Activated gamma-delta T cell treated with anti-CD3 and anti-CD28 coated beads, Interleukin-2, amount 50 U/mL, for 16 hours (primary cell): ENCODE measurements around the gene SPR.

Experiments used
- DNase-seq: peaks from one replicate; pipeline ENCODE4 v3.0.0-alpha.2; 2020; ENCODE audit warnings: low read depth

The SPR gene

DNA sequence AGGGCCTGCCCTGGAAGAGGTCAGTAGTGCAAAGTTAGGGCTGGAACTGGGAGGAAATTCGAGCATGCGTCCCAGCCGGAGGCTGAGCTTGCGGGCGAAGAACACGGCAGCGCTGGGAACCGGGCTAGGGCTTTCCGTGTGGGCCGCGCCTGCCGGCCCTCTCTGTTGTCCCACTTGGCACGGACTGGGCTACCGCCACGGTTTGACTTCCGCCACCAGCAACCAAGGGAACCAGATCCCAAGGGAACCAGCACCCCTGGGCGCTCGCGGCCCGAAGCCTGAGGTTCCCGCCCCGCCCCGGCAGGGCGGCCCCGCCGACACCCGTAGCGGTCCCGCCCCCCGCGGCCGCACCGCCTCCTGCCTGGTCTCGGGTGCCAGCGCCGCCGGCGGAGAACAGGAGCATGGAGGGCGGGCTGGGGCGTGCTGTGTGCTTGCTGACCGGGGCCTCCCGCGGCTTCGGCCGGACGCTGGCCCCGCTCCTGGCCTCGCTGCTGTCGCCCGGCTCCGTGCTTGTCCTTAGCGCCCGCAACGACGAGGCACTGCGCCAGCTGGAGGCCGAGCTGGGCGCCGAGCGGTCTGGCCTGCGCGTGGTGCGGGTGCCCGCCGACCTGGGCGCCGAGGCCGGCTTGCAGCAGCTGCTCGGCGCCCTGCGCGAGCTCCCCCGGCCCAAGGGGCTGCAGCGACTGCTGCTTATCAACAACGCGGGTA, at the start of gene SPR:
TSS of gene SPR (plus strand) at position 377 of the 708 bp plus-strand sequence. CDS start at position 402, 25 bp downstream.
- peak; percentile 18 for DNase-seq

DNA sequence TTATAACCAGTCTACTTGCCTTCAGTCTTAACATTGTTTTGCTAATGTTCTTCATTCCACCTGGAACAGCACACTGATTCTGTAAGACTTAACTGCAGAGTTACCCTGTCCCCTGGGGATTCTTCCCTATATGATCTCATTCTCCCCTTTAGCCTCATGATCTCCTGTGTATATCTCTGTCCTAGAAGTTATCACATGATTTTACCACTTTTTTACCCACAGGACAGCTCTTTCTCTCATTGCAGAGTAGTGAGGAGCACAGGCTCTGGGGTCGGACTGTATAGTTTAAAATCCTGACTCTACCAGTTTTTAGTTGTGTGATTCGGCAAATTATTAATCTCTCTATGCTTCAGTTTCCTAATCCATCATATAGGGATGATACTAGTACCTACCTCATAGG, 47.1 kb upstream of the SPR start:
- DNase-seq = no peak

DNA sequence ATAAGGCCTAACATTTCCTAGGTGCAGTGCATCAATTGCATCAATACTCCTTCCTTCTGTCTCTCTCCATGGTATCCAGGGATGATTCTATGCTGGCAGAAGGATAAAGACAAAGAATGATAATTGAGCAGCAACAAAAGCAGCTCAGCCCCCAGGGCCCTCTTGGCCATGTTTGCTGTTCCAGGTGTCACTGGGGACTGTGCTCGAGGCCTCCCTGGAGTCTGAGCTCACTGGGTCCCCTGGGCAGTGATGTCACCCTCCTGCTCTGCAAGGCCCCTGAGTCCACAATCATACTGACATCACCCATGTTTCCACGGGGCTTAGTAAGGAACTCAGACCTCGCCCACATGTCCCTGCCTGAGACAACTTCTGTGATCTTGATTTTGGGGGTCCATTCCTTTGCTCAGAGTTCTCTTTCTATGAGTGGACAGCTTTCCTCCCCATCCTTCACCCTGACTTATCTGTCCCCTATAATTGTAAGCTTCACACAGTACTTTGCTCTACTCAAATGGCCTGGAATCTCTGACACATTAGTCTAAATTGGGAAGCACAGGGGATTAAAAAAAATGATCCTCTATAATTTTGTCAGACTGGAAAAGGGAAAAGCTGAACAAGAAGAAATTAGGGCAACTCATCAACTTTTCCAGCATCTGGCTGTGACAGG, 45.6 kb upstream of the SPR start:
- no peak for DNase-seq

DNA sequence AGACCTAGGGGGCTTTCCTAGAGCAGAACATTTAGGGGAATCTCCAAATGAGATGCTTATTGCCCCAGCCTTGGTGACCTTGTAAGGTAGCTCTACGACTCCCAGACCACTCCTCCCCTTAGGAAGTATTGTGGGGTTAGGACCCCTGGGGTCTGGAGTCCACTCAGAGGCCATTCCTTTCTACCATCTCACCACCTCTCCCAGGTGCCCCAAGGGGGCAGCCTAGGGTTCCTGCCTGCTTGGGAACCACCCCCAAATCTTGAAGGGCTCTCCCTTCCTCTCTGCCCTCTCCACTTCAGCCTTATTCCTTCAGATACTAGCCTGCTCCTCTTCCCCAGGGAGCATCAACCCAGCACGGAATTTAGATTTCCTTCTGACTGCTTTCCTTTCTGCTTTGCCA, 43.9 kb upstream of the SPR start:
- no peak for DNase-seq

DNA sequence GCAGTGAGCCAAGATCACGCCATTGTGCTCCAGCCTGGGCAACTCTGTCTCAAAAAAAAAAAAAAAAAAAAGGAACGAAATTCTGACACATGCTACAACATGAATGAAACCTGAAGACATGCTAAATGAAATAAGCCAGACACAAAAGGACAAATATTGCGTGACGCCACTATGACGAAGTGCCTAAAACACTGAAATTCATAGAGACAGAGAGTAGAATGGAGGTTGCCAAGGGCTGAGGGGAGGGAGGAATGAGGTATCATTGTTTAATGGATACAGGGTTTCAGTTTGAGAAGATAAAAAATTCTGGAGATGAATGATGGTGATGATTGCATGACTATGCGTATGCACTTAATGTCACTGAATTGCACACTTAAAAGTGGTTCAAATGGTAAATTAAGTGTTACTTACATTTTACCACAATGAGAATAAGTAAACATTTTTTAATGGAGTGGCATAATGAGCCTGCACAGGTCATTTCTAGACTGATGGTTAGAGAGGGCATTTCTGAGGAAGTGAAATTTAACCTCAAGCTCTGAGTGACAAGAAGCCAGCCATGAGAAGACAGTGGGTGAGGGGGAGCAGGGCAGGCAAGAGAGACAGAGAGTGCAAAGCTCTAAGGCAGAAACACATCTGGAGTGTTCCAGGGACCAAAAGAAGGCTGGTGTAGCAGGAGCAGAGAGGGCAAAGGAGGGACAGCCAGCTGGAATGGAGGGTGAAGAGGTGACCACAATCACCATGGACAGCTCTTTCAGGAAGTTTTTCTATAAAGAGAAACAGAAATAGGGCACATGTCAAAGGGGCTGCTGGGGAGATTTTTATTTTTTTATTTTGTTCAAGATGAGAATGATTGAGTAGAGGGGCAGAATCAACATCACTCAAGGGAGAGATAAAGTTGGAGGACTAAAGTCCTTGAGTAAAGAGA, 40.8 kb upstream of the SPR start:
- no peak for DNase-seq

DNA sequence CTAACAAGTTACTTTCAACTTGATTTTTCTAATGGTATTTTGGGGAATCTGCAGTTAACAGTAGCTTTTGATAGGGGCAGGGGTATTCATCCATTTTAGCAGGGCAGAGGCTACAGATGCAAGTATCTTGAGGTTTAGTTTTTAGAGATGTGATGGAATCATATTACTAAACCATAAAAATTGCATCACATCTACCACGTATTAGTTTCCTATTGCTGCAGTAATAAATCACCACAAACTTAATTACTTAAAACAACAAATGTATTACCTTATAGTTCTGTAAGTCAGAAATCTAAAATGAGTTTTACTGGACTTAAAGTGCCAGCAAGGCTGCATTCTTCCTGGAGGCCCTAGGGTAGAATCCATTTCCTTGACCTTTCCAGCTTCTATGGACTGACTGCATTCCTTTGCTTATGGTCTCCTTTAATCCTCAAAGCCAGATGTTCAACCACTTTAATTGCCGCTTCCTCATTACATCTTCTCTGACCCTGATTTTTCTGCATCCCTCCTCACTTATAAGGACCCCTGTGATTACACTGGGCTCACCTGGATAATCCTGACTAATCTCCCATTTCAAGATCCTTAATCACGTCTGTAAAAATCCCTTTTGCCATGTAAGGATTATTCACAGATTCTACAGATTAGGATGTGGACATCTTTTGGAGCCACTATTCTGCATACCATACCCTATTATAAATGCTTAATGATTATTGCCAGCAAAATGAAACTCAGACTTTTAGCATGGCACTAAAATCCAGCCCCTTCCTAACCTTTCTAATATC, 39.5 kb upstream of the SPR start:
- DNase-seq = no peak

DNA sequence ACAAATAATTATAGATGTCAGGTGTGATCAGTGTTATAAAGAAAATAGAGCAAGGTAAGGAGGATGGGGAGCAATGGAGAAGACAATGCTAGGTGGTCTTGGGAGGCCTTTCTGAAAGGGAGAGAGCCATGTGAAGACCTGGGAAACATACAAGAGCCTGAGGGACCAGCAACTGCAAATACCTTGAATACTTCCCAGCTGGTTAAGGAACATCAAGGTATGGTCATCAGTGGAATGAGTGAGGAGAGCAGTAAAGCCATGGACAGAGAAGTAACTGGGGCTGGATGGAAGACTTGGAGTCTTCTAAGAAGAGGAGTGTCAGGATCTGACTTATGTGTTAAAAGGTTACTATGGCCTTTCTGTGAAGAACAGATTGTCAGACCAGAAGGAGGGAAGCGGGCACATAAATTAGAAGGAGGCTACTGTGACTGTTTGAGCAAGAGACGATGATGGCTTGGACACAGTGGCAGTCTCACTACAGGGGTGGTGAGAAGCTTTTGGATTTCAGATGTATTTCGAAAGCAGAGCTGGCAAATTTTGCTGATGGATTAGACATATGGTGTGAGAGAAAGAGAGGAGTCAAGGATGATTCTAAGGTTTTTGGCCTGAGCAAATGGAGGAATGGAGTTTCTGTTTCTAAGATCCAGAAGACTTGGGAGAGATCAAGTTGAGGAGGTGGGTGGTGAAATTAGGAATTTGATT, 38.6 kb upstream of the SPR start:
- no peak for DNase-seq

DNA sequence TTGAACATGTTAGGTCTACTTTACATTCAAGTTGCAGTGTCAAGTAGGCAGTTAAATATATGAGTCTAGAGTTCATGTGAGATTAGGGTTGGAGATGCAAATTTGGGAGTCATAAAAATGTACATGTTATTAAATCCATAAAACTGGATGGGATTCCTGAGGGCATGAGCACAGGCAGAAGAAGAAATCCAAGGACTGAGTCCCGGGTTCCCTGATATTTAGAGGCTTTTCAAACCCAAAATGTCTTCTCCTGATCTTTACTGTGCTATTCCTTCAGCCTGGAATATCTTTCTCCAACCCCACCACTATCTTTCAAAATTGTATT, 38.1 kb upstream of the SPR start:
- no peak for DNase-seq

DNA sequence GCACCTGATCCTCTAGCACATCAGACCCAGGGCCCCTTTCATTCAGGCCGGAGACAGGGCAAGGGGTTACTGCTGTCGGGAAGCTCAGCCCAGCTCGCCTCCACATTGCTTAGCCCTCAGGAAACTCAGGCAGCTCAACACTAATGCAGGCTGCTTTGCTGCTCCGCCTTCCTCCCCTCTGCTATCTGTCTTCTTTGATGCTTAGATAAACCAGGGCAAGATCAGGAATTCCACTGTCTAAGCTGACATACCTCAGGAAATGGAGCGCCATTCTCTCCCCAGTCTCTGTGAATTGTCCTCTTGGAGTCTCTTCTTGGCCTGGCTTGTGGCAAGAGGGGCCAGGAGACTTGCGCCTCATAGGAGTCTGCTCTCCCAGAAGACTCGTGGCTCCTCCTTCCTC, 35.9 kb upstream of the SPR start:
- no peak for DNase-seq

DNA sequence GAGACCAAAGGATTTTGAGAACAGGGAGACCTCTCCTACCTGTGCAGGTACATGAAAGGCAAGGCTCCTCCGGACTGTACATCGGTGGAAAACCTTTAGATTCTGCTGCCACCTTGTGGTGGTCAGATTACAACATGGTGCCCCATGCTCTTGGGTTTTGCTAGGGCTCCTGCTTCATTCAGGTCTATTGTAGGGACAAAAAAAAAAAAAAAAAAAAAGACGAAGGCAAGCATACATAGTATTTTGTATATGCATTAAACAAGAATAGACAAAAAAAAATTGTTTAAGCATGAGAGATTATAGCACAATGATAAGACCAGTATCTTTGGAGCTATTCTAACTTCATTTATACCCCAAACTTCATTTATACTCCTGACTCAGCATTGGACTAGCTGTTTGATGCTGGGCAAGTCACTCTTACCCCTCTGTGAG, 27.4 kb upstream of the SPR start:
- DNase-seq = peak; percentile 38

DNA sequence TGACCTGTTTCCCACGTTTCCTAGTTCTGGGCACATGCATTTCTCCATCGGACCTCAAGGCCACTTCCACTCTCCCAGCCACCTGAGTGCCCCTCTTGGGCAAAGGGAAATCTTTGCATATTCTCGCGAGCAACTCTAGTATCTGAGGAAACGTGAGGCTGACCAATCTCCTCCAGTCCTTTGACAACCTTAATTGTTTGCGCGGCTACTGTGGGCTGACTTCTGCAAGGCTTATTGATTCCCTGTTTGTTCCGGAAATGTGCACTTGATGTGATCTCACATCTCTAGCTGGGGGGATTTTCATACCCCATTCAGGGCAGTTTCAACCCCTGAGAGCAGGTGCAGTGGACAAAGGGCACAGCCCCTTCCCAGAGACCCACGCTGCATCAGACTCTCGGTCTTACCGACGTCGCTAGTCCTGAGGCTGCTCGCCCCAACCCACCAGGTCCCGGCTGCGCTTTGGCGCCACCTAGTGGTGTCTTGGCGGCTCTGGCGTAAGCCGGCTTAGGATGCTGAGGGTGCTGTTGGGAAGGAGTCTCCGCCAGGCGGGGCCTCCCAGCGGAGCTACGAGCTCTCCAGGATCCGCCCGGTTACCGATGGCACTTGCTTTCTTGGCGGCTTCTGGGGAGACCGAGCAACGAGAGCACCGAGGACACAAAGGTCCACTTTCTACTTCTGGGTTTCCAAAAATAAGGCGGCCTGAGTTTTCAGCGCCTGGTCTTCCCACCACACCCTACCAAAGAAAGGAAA, 24.8 kb upstream of the SPR start:
- DNase-seq = peak; percentile 79

DNA sequence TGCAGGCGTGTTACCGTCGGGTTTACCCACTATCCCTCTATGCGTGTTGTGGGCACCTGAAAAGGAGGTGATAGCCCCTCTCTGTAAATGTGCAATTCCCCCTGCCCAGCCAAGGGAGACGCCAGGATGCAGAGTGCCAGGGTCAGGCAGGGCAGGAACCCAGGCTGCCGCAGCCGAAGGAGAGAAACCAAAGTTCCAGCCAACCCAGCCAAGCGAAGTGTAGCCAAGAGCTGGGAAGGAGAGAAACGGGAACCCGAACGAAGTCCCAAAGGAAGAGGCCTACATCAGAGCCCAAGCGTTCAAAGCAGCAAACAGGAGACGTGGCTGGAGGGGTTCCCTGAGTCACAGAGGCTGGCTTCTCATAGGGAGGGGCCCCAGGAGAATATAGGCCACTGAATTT, 24.2 kb upstream of the SPR start:
- DNase-seq = no peak

DNA sequence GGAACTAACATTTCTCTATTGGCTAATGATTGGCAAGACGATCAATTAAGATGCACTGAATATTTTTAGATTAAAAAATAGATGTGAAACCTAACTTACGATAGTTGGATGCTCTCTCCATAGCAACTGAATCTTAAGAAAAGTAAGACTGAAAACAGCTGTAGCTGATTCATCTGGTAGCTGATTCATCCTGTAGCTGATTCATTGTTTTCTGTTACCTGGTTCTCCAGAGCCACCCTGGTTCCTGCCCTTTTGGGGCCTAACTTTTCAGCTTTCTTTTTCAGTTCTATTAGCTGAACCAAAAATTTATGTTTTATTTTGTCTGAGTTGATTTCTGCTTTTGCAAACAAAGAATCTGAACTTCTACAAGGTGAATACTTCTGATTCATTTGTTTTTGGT, 22.7 kb upstream of the SPR start:
- no peak for DNase-seq

DNA sequence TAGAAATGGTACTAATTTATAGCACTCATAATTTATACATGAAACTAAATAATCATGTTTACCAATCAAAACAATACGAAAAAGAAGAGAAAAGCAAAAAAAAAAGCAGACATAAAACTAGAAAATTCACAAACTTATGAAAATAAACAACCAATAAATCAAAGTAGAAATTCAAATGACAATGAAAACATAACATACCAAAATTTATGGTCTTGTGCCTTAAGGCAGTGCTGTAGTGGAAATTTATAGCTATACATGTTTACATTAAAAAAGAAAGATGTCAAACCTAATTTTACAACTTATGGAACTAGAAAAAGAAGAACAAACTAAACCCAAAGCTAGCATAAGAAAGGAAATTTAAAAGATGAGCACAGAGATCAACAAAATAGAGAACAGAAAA, 16.1 kb upstream of the SPR start:
- DNase-seq = no peak

DNA sequence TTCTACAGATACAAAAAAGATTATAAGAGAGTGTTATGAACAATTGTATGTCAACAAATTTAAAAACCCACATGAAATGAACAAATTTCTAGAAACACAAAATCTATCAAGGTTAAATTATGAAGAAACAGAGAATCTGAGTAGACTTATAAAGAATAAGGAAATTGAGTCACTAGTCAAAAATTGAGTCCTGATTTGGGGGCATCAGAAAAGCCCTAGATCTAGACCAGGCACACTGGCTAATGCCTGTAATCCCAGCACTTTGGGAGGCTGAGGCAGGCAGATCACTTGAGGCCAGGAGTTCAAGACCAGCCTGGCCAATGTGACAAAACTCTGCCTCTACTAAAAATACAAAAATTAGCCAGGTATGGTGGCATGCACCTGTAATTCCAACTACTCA, 15.3 kb upstream of the SPR start:
- no peak for DNase-seq

DNA sequence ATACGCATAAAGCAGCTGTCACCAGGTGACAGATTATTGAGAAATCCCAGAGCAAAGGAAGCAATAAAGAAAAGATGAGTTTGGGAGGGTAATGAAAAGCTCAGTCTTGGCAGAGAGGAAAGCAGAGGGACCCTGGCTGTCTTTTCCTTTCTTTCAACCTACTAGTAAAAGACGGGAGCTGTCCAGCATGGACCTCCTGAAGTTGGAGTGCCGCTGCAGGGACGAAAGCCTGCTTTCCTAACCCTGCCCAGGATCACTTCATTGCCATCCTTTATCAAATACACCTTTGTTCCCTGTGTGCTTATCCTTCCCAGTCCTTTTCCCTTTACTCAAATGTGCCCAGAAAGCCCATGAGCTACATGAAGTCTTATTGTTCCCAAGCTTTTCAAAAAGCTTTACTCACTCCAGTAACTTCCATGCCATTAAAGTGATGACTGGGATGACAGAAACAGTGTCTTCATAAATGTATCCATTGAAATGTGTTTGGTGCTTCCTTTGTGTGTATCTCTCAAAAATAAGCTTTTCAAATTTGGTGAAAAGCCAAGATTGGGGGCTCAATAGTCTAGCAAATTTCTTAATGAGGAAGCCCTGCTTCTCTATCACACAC, 3.7 kb upstream of the SPR start:
- DNase-seq = no peak

DNA sequence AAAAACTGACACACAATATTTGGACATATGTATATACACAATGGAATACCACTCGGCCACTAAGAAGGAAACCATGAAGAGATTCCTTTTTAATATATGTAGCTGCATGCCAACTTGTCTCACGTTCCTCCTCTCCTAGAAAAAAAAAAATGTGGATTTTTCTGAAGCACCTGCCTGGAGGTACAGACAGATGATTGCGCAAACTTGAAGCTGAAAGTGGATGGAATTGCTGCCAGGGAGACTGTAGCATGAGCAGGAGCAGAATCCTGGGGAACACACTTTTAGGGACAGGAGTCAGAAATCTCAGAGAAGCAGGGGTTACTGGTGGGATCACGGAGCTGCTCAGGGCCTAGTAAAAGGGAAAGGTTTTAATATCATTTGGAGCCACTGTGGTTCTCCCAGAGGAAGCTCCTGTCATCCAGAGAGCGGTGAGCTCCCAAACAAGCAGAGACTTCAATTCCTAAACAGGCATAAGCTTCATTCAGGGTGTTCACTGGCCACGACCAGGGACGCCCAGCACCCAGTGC, 640 bp upstream of the SPR start:
- no peak for DNase-seq

DNA sequence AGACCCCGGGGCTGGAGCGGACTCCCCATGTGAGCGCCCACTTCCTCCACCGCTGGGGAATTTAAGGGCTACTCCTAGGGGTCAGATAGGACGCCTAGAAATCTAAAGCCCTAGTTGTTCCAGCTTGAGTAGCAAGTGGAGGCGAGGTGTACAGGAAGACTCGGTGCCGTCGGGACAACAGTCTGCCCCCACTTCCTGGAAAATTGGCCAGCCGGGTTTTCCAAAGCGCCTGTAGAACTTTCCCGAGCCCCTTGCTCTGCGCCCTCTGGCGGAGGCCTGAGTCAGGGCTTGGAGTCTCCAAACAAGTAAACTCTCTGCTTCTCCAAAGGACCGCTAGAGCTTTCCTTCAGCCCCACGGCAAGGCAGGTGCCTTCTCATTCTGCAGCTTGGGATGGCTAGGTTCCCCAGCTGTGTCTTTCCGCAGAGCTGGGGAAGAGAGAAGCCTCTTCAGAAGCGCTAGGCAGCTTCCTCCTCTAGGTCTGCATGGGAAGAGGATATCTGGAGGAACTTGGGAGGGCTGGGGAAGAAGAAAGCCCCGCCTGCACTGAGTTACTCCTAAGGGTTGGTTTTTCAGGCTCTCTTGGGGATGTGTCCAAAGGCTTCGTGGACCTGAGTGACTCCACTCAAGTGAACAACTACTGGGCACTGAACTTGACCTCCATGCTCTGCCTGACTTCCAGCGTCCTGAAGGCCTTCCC, 681 bp downstream of the SPR start:
- DNase-seq = peak; percentile 26

DNA sequence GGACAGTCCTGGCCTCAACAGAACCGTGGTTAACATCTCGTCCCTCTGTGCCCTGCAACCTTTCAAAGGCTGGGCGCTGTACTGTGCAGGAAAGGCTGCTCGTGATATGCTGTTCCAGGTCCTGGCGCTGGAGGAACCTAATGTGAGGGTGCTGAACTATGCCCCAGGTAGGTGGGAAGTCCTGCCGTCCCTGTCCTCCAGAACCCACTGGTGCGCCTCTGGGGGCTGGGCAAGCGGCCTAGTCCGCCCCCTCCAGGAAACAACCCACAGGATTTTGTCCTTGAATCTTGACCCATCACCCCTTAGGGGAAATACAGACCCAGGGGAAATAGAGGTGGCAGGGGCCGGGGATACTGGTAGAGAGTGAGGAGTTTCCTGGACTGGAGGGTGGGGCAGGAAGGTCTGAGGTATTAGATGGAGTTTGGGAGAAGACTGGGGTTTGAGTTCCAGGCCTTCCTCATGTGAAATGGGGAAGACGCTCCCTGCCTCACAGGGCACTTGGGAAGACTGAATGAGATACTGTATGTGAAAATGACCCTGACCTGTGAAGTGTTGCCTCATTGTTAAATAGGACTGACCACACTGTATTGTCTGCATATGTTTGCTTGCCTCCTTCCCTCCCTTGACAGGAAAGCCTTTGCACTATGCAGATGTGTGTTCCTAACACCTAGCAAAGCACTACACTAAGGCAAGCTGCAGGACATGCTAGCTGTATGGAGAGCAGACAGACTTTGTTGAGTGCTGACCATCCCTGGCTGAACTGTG, 1.4 kb downstream of the SPR start:
- no peak for DNase-seq
